ENCODE measurements around the gene STRA6.

The STRA6 gene, protein sequence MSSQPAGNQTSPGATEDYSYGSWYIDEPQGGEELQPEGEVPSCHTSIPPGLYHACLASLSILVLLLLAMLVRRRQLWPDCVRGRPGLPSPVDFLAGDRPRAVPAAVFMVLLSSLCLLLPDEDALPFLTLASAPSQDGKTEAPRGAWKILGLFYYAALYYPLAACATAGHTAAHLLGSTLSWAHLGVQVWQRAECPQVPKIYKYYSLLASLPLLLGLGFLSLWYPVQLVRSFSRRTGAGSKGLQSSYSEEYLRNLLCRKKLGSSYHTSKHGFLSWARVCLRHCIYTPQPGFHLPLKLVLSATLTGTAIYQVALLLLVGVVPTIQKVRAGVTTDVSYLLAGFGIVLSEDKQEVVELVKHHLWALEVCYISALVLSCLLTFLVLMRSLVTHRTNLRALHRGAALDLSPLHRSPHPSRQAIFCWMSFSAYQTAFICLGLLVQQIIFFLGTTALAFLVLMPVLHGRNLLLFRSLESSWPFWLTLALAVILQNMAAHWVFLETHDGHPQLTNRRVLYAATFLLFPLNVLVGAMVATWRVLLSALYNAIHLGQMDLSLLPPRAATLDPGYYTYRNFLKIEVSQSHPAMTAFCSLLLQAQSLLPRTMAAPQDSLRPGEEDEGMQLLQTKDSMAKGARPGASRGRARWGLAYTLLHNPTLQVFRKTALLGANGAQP

DNA sequence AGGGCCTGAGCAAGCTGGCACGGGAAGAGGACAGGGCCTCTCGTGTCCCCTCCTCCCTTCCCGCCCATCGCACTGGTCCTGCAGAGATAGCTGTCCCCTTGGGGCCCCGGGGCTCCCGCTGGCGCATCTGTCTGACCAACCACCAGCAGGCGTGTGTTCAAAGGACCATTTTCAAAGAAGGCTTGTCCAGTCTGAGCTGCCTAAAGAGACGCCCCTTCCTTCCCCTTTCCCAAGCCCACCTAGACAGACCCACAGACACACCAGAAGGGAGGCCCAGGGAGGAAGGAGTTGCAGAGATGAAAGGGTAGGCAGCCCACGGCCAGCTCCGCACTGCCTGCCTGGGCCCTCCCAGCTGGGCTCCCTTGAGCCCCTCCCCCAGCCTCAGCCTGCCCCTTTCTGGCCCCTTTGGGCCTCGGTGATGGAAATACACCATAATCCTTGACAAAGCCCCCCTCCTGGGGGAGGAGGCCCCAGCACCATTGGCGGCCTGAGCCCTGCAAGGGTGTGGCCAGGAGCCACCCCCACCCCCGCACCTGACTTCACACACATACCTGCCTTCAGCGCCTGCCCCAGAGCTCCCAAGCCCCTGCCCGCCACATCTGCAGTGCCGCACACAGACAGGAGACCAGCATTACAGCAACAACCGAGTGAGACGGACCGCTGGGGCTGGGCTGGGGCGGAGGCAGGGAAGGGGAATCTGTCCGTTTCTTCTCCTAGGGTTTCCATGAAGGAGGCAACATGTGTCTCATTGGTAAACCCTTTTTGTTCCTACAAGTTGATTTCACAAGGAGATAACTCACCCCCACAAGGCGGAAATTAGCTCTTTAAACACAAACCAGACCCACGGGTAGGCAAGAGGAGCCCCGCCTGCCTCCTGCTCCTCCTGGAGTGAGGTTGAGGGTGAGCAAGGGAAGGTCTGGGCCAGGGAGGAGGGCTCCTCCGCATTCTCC, at the start of gene STRA6:
Gene STRA6, minus strand, starts transcription at position 336 of the 950 bp plus-strand sequence. CDS start 520 bp downstream, outside the sequence.
- DNase-seq, result peak; percentile 61

DNA sequence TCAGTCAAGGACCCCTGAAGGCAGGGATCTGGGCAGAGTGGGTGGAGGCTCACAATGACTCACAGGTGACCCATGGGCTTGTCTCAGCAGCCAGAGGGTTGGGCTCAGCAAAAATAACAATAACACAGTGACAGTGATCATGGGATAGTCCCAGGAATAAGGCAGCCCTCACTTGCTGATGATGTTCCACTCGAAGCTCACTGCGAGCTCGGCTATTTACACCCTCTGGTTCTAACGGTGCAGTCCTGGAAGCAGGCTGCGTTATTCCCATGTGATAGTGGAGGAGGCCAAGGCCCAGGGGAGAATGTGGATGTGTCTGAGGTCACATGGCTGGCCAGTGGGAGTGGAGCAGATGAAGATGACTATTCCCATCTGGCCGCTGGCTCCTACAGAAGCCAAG, 49.7 kb upstream of the STRA6 start:
- no peak for DNase-seq

DNA sequence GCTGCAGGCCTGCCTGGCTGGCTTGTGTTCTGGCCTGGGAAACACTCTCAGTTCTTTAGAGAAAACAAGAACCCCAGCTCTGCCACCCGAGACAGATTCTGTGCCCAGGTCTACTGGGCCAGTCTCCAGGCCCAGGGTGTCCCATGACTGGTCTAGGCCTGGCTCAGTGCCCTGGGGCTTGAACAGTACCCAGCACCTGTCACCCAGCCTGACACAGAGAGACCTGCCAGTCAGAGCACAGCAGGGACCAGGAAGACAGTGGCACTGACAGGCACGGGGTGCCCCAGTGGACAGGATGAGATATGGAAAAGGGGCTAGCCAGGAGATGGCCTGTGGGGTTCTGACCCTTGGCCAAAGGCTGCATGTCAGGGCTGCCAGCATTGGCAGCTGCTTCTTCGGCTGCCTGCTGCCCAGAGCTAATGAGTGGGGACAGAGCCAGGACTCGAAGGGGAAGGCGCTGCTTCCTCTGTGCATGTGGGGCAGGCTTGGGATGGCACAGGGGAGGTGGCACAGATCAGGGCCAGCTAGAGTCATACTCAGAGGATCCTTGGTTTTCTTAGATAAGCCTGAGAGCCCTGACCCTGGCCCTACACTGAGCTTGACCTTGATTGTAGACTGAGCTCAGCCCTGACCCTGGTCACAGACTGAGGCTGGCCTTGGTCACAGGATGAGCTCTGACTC, 48.7 kb upstream of the STRA6 start:
- DNase-seq, result no peak

GRCh38 chr15:74250266-74250665, 47.7 kb upstream of the STRA6 start:
- DNase-seq, result no peak

GRCh38 chr15:74245342-74245931, 42.9 kb upstream of the STRA6 start:
- DNase-seq, result peak; percentile 76

DNA sequence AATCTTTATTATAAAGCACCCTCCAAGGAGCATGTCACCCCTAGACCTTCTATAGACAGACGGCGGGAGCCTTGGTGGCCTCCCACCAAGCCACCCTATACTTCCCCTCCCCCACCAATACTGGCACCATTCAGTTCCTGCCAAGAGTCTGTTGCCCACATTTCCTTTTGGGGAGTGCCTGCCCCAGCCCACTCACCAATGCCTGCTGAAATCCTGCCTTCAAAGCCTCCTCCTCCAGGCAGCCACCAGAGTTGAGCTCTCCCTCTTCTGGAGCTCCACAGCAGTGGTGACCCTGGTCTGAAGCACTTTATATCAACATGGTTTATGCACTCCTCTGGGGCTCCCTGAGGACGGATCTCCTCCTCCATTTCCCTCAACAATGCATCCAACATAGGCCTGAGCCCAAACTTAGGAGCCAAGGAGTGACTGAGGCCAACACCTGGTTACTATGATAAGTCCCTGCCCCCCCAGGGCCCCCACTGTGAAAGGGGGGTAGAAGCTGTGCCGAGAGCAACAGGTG, 42.3 kb upstream of the STRA6 start:
- DNase-seq, result no peak

DNA sequence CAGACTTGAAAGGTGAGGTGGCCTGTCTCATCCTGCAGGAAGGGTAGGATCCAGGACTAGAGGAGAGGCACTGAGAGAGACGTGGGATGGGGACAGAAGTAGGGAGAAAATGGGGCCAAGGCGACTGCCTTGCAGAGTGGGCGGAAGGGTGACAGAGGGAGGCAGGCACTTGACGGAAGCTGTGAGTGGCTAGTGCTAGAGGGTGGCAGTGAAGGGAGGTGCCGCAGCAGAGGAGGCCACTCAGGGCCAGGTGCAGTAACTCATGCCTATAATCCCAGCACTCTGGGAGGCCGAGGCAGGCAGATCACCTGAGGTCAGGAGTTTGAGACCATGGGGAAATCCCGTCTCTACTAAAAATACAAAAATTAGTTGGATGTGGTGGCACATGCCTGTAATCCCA, 40.8 kb upstream of the STRA6 start:
- DNase-seq, result no peak

DNA sequence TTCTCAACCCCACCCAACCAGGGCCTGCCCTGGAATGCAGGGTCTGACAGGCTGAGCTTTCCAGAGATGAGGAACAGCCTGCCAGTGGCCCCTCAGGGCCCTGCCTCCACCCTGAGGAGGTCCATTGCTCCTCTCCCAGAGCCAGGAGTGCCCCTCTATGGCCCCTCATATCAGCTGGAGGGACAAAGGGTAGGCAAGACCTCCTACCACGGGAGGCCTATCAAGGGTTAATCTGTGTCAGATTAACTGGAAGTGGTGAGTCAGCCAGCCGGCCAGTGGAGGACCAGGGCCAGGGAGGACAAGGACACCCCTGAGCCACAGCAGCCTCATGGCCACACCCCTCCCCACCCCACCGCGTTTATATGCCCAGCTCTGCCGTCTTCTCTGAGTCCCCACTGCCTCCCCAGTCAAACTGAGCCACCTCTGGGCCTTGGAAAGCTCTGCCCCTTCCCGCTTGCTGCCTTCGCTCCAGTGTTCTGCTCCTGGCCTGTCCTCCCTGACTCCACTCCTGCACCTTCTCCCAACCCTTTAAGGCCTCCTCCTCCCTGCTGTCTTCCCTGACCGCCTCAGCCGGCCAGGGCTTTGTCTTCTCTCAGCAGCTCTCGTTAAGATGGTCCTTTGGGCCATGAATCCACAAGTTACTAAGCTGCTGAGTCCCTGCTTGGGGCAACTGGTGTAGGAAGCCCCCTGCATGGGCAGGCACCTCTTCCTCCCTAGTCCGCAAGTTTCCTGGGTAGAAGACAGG, 40.0 kb upstream of the STRA6 start:
- no peak for DNase-seq

GRCh38 chr15:74240897-74241614, 38.5 kb upstream of the STRA6 start:
- DNase-seq, result no peak

DNA sequence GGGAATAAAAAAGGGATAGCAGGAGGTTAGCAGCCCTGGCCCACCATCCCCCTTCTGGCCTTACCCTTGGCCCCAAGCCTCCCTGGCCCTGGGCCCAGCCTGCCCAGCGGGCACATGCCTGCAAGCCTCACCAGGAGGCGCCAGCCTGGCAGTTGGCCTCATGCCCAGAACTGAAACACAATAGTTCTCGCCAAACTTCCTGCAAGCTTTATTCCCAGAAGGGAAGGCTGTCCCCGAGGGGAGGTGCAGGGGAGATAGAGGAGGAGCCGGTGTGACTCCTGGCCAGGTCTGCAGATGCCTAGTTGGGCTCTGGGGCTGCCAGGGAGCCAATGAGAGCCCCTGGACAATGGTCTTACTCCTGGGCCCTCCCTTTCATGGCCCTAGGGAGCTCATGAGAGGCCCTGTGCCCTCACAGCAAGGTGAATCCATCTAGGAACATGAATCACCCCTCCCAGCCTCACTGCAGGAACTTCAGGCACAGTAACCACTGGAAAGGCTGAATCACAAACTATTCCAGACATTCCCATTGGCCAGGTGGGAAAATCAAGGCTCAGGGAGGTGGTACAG, 37.5 kb upstream of the STRA6 start:
- DNase-seq, result peak; percentile 73

- no peak for DNase-seq
These were observed 36.6 kb upstream of the STRA6 start for GRCh38 chr15:74239051-74239705.

- peak; percentile 58 for DNase-seq
These were observed 33.4 kb upstream of the STRA6 start, which contains the start of gene CCDC33 for GRCh38 chr15:74235962-74236361. Gene CCDC33 (plus strand): TSS chr15:74236326. CDS start chr15:74236720, 394 bp downstream.

- no peak for DNase-seq
These were observed 31.9 kb upstream of the STRA6 start for GRCh38 chr15:74234598-74234875.

DNA sequence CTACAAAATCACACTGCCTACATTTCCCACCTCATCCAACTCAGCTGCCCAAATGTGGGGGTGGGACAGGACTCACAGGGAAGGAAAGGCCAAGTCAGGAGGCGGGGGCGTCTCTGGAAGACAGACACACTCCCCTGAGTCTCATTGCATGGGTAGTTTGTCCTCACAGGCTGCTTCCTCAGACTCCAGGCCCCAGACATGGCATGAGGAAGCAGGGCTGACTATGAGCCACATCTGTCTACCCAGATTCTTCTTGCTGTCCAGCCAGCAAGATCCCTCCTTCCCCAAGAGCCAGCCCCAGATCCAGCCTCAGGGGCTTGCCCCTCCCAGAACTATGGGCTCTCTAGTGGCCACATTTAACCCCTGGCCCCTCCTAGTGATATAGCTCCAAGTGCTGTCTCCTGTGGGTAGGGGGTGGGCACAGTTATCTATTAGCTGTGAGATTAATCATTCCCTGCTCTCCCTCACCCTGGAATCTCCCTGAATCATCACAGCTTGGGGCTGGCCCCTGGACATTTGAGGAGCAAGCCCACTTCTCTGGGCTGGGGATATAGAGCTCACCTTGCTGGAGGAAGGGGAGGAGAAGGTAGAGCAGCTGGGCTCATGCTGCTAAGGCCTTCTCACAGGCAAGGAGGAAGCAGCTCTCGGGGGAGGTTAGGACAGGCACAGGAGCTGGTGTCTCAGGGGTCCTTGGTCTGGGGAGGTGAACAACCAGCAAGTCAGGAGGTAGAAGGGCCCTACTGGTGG, 31.4 kb upstream of the STRA6 start:
- no peak for DNase-seq

- no peak for DNase-seq
These were observed 30.8 kb upstream of the STRA6 start for GRCh38 chr15:74233373-74233772.

DNA sequence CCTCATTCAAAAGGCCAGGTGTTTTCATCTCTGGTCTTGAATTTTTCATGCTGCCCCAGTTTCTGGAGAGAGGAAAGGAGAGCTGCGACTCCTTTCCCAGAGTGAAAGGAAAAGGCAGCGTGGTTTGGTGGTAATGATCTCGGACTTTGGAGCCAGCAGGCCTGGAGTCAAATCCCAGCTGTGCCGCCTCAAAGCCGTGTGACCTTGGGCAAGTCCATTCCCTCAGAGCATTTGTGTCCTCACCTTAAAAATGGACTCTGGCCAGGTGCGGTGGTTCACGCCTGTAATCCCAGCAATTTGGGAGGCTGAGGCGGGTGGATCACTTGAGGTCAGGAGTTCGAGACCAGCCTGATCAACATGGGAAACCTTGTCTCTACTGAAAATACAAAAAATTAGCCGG, 28.9 kb upstream of the STRA6 start:
- no peak for DNase-seq

GRCh38 chr15:74229686-74230085, 27.1 kb upstream of the STRA6 start:
- no peak for DNase-seq

- no peak for DNase-seq
These were observed 26.1 kb upstream of the STRA6 start for GRCh38 chr15:74228723-74229081.
